Measurements from ENCODE around the gene TMEM190. TPM values are rescaled to one million over a fixed set of nuclear protein-coding genes. Genes with fewer than 3 reads are reported as not detected.

TMEM190 gene
- total RNA-seq, result 0.17 TPM in 1 of 2 replicates, not detected in the other

GRCh38 chr19:55376241-55376933 lies at the start of gene TMEM190:
TSS of gene TMEM190 (plus strand) at chr19:55376826. CDS start at chr19:55376854, 28 bp downstream.

GRCh38 chr19:55339105-55339888 lies 37.3 kb upstream of the TMEM190 start, which contains the start of gene KMT5C:
TSS of gene KMT5C (plus strand) at chr19:55339876. CDS start at chr19:55341937, 2,061 bp downstream.

GRCh38 chr19:55354698-55355212 lies 21.9 kb upstream of the TMEM190 start, which contains the start of gene COX6B2:
TSS of gene COX6B2 (minus strand) at chr19:55354719. CDS start at chr19:55354521, 198 bp downstream.

GRCh38 chr19:55362990-55363716 lies 13.5 kb upstream of the TMEM190 start, which contains the start of gene GARIN5B:
TSS of gene GARIN5B (minus strand) at chr19:55363260. CDS start at chr19:55363066, 194 bp downstream.

GRCh38 chr19:55370305-55370988 lies 6.2 kb upstream of the TMEM190 start, which contains the start of gene IL11:
TSS of gene IL11 (minus strand) at chr19:55370463. CDS start at chr19:55370310, 153 bp downstream.

GRCh38 chr19:55384131-55384919 lies 7.7 kb downstream of the TMEM190 start, which contains the start of gene TMEM238:
TSS of gene TMEM238 (minus strand) at chr19:55384292. CDS start at chr19:55384259, 33 bp downstream.

GRCh38 chr19:55385724-55386492 lies 9.3 kb downstream of the TMEM190 start, which contains the start of gene RPL28:
TSS of gene RPL28 (plus strand) at chr19:55385932. CDS start at chr19:55386358, 426 bp downstream.

GRCh38 chr19:55407550-55407799 lies 30.8 kb downstream of the TMEM190 start, which contains the start of gene UBE2S:
TSS of gene UBE2S (minus strand) at chr19:55407788. CDS start at chr19:55407589, 199 bp downstream.

Other genes with a start within 250 kb of the TMEM190 start
- 5.4 and 9.0 TPM in 2 replicates for gene TNNT1, start 227.6 kb upstream of the TMEM190 start, total RNA-seq
- 0.58 TPM in 1 of 2 replicates, not detected in the other for gene TNNI3, start 219.1 kb upstream of the TMEM190 start, total RNA-seq
- gene DNAAF3, start 210.2 kb upstream of the TMEM190 start, total RNA-seq, result 0.26 TPM in 1 of 2 replicates, not detected in the other
- gene SYT5, start 196.5 kb upstream of the TMEM190 start, total RNA-seq, result 0.26 TPM in 1 of 2 replicates, not detected in the other
- gene PTPRH, start 167.3 kb upstream of the TMEM190 start, total RNA-seq, result 7.0 and 9.4 TPM in 2 replicates
- 0.51 and 0.93 TPM in 2 replicates for gene TMEM86B, start 148.1 kb upstream of the TMEM190 start, total RNA-seq
- gene PPP6R1, start 117.8 kb upstream of the TMEM190 start, total RNA-seq, result 30.5 and 31.7 TPM in 2 replicates
- gene HSPBP1, start 96.7 kb upstream of the TMEM190 start, total RNA-seq, result 26.7 and 37.5 TPM in 2 replicates
- 2.2 and 8.6 TPM in 2 replicates for gene BRSK1, start 92.8 kb upstream of the TMEM190 start, total RNA-seq
- gene TMEM150B, start 51.5 kb upstream of the TMEM190 start, total RNA-seq, result not detected in 2 replicates
- 6.4 and 6.5 TPM in 2 replicates for gene KMT5C, start 37.0 kb upstream of the TMEM190 start, total RNA-seq
- not detected in 2 replicates for gene COX6B2, start 22.1 kb upstream of the TMEM190 start, total RNA-seq
- not detected in 2 replicates for gene GARIN5B, start 13.6 kb upstream of the TMEM190 start, total RNA-seq
- 0.77 TPM in 1 of 2 replicates, not detected in the other for gene IL11, start 6.4 kb upstream of the TMEM190 start, total RNA-seq
- gene TMEM238, start 7.5 kb downstream of the TMEM190 start, total RNA-seq, result 0.23 and 0.60 TPM in 2 replicates
- 452 and 1,009 TPM in 2 replicates for gene RPL28, start 9.1 kb downstream of the TMEM190 start, total RNA-seq
- gene UBE2S, start 31.0 kb downstream of the TMEM190 start, total RNA-seq, result 42.2 and 50.1 TPM in 2 replicates
- gene SHISA7, start 66.5 kb downstream of the TMEM190 start, total RNA-seq, result not detected in 2 replicates
- 86.5 and 89.5 TPM in 2 replicates for gene ISOC2, start 84.8 kb downstream of the TMEM190 start, total RNA-seq
- gene C19orf85, start 87.9 kb downstream of the TMEM190 start, total RNA-seq, result not detected in 2 replicates
- gene ZNF628, start 99.8 kb downstream of the TMEM190 start, total RNA-seq, result 1.9 and 4.2 TPM in 2 replicates
- gene NAT14, start 108.4 kb downstream of the TMEM190 start, total RNA-seq, result 16.6 and 25.1 TPM in 2 replicates
- 9.1 and 19.5 TPM in 2 replicates for gene SSC5D, start 111.6 kb downstream of the TMEM190 start, total RNA-seq
- gene SBK2, start 160.3 kb downstream of the TMEM190 start, total RNA-seq, result not detected in 2 replicates
- not detected in 2 replicates for gene SBK3, start 168.7 kb downstream of the TMEM190 start, total RNA-seq
- 10.7 and 11.9 TPM in 2 replicates for gene ZNF579, start 204.0 kb downstream of the TMEM190 start, total RNA-seq
- 4.8 and 6.1 TPM in 2 replicates for gene FIZ1, start 222.7 kb downstream of the TMEM190 start, total RNA-seq
- gene ZNF524, start 223.5 kb downstream of the TMEM190 start, total RNA-seq, result 25.6 and 46.4 TPM in 2 replicates
- gene ZNF865, start 228.8 kb downstream of the TMEM190 start, total RNA-seq, result 4.6 and 4.9 TPM in 2 replicates
- gene ZNF784, start 247.7 kb downstream of the TMEM190 start, total RNA-seq, result 4.7 and 5.2 TPM in 2 replicates

Data from pericardium fibroblast (primary cell).